Testis (tissue), 2 donors: ENCODE measurements around the gene EXOC1L.

Experiments
- POLR2A ChIP-seq: fragments of 450-650 bp; IDR thresholded peaks from one replicate; pipeline ENCODE4 v1.6.1; 2017; ENCODE audit warnings: antibody characterized with exemption, mild to moderate bottlenecking, moderate library complexity
- TF ChIP-seq, protein P1 (sequence below), 3 experiments: fragments of 450-650 bp in 2 of 3; fragments of 200-600 bp in 1 of 3; sonication (generic) in 1 of 3; IDR thresholded peaks; one replicate each; pipeline ENCODE4 v1.5.1; 2016 to 2019; ENCODE audit warnings: antibody characterized with exemption in 3 of 3, mild to moderate bottlenecking in 2 of 3, moderate library complexity in 1 of 3

DNA sequence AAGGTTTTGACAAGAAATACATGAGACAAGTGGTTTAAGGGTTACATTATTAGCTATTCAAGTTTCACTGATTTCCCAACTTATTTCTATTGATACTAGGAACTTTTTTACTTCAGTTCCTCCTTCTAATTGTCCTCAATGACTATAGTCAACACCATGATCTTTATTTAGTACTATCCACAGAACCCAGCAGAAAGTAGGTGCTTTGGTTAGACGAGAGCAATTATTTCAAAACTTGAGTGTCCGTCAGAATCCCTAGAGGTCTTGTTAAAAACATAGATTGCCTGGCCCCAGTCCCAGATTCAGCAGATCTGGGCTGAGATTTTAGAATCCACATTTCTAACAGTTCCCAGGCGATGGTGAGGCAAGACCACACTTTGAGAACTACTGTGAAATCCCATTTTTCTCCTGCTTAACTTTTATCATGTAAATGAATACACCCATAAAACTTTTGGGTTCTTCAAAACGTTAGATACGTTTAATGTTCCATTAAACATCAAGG lies 51.8 kb downstream of the EXOC1L start:
- no peak for TF ChIP-seq POLR2A
- TF ChIP-seq, protein P1, sequence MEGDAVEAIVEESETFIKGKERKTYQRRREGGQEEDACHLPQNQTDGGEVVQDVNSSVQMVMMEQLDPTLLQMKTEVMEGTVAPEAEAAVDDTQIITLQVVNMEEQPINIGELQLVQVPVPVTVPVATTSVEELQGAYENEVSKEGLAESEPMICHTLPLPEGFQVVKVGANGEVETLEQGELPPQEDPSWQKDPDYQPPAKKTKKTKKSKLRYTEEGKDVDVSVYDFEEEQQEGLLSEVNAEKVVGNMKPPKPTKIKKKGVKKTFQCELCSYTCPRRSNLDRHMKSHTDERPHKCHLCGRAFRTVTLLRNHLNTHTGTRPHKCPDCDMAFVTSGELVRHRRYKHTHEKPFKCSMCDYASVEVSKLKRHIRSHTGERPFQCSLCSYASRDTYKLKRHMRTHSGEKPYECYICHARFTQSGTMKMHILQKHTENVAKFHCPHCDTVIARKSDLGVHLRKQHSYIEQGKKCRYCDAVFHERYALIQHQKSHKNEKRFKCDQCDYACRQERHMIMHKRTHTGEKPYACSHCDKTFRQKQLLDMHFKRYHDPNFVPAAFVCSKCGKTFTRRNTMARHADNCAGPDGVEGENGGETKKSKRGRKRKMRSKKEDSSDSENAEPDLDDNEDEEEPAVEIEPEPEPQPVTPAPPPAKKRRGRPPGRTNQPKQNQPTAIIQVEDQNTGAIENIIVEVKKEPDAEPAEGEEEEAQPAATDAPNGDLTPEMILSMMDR (IDR thresholded peaks at IDR 0.05): no peak
